NCI-H1417 (cell line): ENCODE measurements around the gene CEACAM3.
"Not testable (repeated sequence)": the region's sequence is repeated elsewhere in the genome, so short reads cannot be mapped to it uniquely, and the experiment has no call there.

Experiments
- DNase-seq, 3 experiments: peaks; one replicate each; lab custom pipeline; 2025; lab: John Stamatoyannopoulos, UW

CEACAM3 gene

GRCh38 chr19:41796362-41796761, at the start of gene CEACAM3:
CEACAM3 (plus strand) TSS chr19:41796587; CDS start chr19:41796678, 91 bp downstream.
- no peak for DNase-seq

DNA sequence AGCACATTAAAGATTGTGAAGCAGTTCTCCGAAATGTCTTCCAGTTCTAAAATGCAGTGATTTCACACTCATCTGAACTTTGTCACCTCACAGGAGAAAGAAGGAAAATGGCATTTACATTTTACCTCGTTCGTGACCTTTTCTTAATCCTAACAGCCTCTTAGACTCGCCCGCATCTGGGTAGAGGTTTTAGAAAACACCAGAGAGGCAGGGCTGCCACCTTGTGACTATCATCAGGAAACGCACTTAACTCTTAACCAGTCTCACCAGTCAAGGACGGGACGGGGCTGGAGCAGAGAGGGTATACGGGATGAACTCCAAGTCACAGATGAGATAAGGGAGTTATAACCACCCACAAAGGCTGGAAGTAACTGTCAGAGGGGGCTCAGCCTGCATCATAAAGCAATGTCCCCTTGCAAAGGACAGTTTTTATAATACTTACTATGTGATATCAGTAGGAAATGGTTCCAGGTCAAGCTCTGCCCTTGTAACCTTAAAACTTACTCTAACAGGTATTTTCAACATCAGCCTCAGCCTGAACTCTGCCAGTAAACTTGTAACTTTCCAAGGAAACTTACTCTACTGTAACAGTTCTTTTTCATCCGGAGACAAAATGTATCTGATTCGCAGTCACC, 49.7 kb upstream of the CEACAM3 start:
- peak; percentile 54 to 88 (median 84) for DNase-seq

DNA sequence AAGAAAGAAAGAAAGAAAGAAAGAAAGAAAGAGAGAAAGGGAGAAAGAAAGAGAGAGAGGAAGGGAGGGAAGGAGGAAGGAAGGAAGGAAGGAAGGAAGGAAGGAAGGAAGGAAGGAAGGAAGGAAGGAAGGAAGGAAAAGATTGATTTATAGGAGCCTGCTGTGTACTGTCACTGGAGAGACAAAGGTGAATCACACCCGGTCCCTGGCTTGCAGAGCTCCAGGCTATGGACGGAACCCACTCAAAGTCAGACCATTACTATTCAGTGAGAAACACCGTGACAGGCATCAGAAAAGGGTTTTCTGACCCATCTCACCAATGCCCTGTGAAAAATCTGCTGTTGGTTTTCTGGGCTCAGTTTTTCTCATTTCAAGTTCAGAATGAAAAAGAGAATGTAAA, 48.4 kb upstream of the CEACAM3 start:
- no peak for DNase-seq

GRCh38 chr19:41750248-41751134, 45.9 kb upstream of the CEACAM3 start:
- peak; percentile 46 to 65 (median 65) for DNase-seq

DNA sequence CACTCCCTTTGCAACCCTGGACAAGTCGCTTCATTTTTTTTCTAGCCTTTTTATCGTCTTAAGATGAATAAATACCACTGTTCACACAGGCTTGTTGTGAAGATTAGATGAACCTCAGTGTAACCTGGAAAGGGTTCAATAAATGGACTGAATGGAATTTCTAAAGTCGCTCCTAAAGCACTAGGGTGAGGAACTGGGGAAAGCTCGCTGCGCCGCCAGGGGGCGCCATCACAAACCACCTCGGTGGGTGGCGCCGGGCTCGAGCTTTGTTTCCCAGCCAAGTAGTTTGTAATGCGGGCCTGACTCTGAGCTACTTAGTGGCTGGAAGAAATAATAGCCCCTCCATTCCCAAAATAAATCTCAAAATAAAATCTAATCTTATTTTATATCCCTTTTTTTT, 43.2 kb upstream of the CEACAM3 start:
- DNase-seq: peak in 2 of 3 experiments; percentile 18 to 77

DNA sequence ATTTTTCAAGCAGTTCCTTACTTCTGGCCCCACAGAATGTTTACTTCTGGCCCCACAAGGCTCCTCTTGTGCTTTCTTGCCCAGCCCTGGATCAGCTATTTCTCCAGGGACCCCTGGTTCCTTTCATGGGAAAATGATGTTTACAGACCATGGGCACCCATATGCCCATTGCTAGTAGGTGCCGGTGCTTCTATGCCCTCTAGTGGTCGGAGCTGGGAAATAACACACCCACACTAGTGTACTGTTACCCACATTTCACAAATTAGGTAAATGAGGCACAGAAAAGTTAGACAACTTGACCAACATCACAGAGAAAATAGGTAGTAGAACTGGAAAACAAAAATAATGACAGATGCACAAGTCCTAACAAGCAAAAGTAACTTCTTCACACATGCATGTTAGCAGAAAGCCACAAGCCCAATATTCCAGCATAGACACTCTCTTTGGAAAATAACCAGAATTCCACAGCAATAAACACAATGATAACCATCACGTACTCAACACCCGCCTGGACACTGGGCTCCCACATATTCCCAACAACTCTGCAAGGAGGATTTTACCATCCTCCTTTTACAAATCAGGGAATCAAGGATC, 42.4 kb upstream of the CEACAM3 start:
- DNase-seq: peak; percentile 46 to 85 (median 78)

- DNase-seq: no peak
Measured at GRCh38 chr19:41755328-41755913, 41.0 kb upstream of the CEACAM3 start, which contains the start of gene CEACAM6. CEACAM6 (plus strand) TSS chr19:41755530; CDS start chr19:41755639, 109 bp downstream.

GRCh38 chr19:41758846-41759245, 37.5 kb upstream of the CEACAM3 start:
- no peak for DNase-seq

DNA sequence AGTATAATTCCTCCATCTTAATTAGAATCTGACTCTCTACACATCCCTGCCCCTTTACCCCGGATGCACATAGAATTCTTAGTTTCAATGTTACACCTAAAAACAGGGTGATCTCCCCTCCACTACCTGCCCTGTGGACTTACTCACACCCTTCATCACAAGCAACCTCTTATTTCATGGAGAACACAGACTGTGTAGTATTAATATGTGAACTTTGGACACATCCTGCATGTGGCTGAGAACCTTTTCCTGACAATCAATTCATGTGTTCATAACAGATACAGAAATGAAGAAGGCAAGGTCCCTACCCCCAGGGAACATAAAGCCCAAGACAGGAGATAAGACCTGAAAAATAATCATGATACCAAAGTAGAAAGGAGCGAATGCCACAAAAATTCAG, 29.3 kb upstream of the CEACAM3 start:
- DNase-seq: no peak

GRCh38 chr19:41768105-41768504, 28.3 kb upstream of the CEACAM3 start:
- not testable (repeated sequence) for DNase-seq

GRCh38 chr19:41769608-41770007, 26.8 kb upstream of the CEACAM3 start:
- no peak for DNase-seq

- no peak for DNase-seq
Measured at GRCh38 chr19:41771410-41771809, 25.0 kb upstream of the CEACAM3 start.

GRCh38 chr19:41774515-41774980, 21.8 kb upstream of the CEACAM3 start:
- DNase-seq: peak; percentile 80 to 99 (median 94)

GRCh38 chr19:41776700-41777099, 19.7 kb upstream of the CEACAM3 start:
- no peak for DNase-seq

GRCh38 chr19:41783612-41784011, 12.8 kb upstream of the CEACAM3 start:
- no peak for DNase-seq

- peak in 2 of 3 experiments; percentile 31 to 39 for DNase-seq
Measured at GRCh38 chr19:41784312-41784711, 12.1 kb upstream of the CEACAM3 start.

DNA sequence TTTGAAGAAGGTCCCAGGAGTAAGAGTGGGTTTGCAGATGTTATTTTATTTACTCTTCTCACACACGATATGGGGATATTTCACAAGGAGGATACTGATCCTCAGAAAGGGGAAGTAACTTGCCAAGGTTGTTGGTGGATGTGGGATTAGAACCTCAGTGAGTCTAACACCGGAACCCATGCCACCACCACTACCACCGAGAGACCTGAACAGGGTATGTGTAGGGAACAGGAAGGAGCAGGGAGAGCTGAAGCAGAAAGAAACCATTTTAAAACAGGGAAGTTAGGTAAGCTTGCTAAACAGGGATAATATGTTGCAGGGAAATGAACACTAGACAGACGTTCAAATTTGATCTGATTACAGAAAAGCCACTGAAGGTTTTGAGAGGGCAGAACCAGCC, 11.6 kb upstream of the CEACAM3 start:
- DNase-seq: no peak

- DNase-seq: peak; percentile 71 to 97 (median 93)
Measured at GRCh38 chr19:41785653-41786052, 10.7 kb upstream of the CEACAM3 start.

DNA sequence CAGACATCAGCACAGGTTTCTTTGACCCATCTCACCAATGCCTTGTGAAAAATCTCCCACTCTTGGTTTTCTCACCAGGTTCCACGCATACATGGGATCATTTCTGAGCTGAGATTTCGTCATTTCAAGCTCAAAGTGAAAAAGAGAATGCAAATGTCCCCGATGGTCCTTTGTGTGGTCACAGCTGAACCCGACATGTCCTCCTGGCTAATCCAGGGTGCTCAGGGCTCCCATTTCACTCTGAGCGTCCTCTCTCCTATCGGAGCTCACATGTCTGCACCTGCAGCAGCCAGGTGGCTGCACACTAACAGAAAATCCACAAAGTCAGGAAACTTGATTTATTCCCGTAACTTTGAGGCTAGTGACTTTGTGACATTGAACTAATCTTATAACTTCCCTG, 9.3 kb upstream of the CEACAM3 start:
- peak; percentile 23 to 72 (median 27) for DNase-seq

GRCh38 chr19:41788518-41788917, 7.9 kb upstream of the CEACAM3 start:
- peak in 2 of 3 experiments; percentile 6 to 37 for DNase-seq

DNA sequence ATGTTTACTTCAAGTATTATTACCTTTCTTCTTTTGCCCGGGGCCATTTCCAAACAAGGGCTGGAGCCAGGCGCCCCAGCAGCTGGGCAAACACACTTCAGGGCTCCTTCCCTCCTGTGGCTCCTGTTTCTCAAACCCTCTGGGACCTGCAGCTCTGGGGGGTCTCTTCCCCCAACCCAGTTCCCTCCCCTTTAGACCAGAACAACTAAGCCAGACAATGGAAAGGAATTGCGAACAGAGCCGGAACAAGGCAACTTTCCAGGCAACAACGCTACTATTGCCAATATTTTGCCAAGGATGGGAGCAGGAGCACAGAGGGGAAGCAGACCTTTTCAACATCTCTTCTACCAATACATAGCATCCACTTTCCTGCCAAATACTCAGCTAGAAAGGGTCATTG, 7.3 kb upstream of the CEACAM3 start:
- peak; percentile 55 to 90 (median 73) for DNase-seq
